WERI-Rb-1 (cell line): Measurements from ENCODE around the gene PIM3.
A peak's percentile ranks its signal among the peaks of the same experiment; 100 is the strongest.

Experiments used
- DNase-seq: peaks from one replicate; pipeline ENCODE4 v3.0.0-alpha.2; 2020
- H3K27ac ChIP-seq: fragments of 250-450 bp; sonication (Bioruptor Pico); 2 replicates; pipeline ENCODE4 v1.5.1; 2020; ENCODE audit warnings: mild to moderate bottlenecking, moderate library complexity
- H3K27me3 ChIP-seq: fragments of 250-450 bp; sonication (Bioruptor Pico); 2 replicates; pipeline ENCODE4 v1.5.1; 2021; ENCODE audit warnings: mild to moderate bottlenecking, low read depth, moderate library complexity; ENCODE audit not compliant: insufficient read depth, severe bottlenecking
- H3K36me3 ChIP-seq: fragments of 250-450 bp; sonication (Bioruptor Pico); 2 replicates; pipeline ENCODE4 v1.5.1; 2020; ENCODE audit warnings: mild to moderate bottlenecking, moderate library complexity
- H3K4me3 ChIP-seq: 2 replicates; pipeline ENCODE4 v1.5.1; 2011; ENCODE audit warnings: low read depth, mild to moderate bottlenecking, control low read depth, low read length
- H3K9me3 ChIP-seq: fragments of 250-450 bp; sonication (Bioruptor Pico); 2 replicates; pipeline ENCODE4 v1.5.1; 2021; ENCODE audit warnings: mild to moderate bottlenecking, moderate library complexity; ENCODE audit not compliant: severe bottlenecking
- CTCF ChIP-seq: IDR thresholded peaks from 2 replicates; pipeline ENCODE4 v1.5.1; 2011; ENCODE audit warnings: low read depth, mild to moderate bottlenecking, control low read depth, inconsistent platforms, low read length

PIM3 gene

GRCh38 chr22:49991907-49992533 is 31.4 kb downstream of the PIM3 start:
- no peak for TF ChIP-seq CTCF
- Histone ChIP-seq H3K4me3 (no peak overlapping the region), H3K36me3 (no peaks in the 10 kb centered on the region), H3K9me3 (peaks cover 10% of the 10 kb centered on the region), H3K27me3 (no peaks in the 10 kb centered on the region), H3K27ac (no peak overlapping the region)
- no peak for DNase-seq

- peak; percentile 75 for DNase-seq
- H3K9me3 ChIP-seq, result peaks cover 10% of the 10 kb centered on the region
- H3K4me3 ChIP-seq, result peak overlapping the region; percentile 16; the same call in 1 of the 2 replicates
- peak; percentile 95 for TF ChIP-seq CTCF
- no peak overlapping the region for H3K27ac ChIP-seq
- no peaks in the 10 kb centered on the region for H3K36me3 ChIP-seq
- no peaks in the 10 kb centered on the region for H3K27me3 ChIP-seq
Observed at GRCh38 chr22:49992921-49993648, 32.5 kb downstream of the PIM3 start.

GRCh38 chr22:49993649-49994360 is 33.2 kb downstream of the PIM3 start:
- peaks cover 10% of the 10 kb centered on the region for H3K9me3 ChIP-seq
- no peaks in the 10 kb centered on the region for H3K36me3 ChIP-seq
- no peaks in the 10 kb centered on the region for H3K27me3 ChIP-seq
- no peak for TF ChIP-seq CTCF
- no peak for DNase-seq
- no peak overlapping the region for H3K27ac ChIP-seq
- no peak overlapping the region for H3K4me3 ChIP-seq

- no peak for DNase-seq
- H3K27ac ChIP-seq, result no peak overlapping the region
- no peak for TF ChIP-seq CTCF
Observed at GRCh38 chr22:49994361-49995040, 33.9 kb downstream of the PIM3 start.

GRCh38 chr22:49995041-49995360 is 34.4 kb downstream of the PIM3 start:
- no peak for TF ChIP-seq CTCF
- Histone ChIP-seq H3K27me3 (no peaks in the 10 kb centered on the region), H3K36me3 (no peaks in the 10 kb centered on the region), H3K9me3 (peaks cover 10% of the 10 kb centered on the region), H3K27ac (no peak overlapping the region), H3K4me3 (no peak overlapping the region)
- no peak for DNase-seq

More at GRCh38 chr22:49994361-49995040, 33.9 kb downstream of the PIM3 start:
- no peaks in the 10 kb centered on the region for H3K27me3 ChIP-seq
- H3K4me3 ChIP-seq, result no peak overlapping the region
- H3K9me3 ChIP-seq, result peaks cover 10% of the 10 kb centered on the region
- H3K36me3 ChIP-seq, result no peaks in the 10 kb centered on the region
